Sigmoid colon (tissue), 4 donors: ENCODE measurements around the gene GLOD5.

Experiments used
- CTCF ChIP-seq, 4 experiments: fragments of 450-650 bp in 3 of 4; fragments of 200-600 bp in 1 of 4; IDR thresholded peaks; one replicate each; pipeline ENCODE4 v1.5.1; 2016 to 2019; ENCODE audit warnings: antibody characterized with exemption in 4 of 4, mild to moderate bottlenecking in 3 of 4, moderate library complexity in 2 of 4
- EP300 ChIP-seq, 4 donors: sonication (generic); formaldehyde crosslinking; IDR thresholded peaks; one replicate each; pipeline ENCODE4 v1.6.1; 2017; ENCODE audit warnings: antibody characterized with exemption in 4 of 4
- POLR2A ChIP-seq, 2 donors: fragments of 450-650 bp; IDR thresholded peaks; one replicate each; pipeline ENCODE4 v1.6.1; 2016; ENCODE audit warnings: antibody characterized with exemption in 2 of 2, mild to moderate bottlenecking in 2 of 2, moderate library complexity in 2 of 2
- POLR2AphosphoS5 ChIP-seq, 4 donors: sonication (generic); formaldehyde crosslinking; IDR thresholded peaks; one replicate each; pipeline ENCODE4 v1.6.1; 2017; ENCODE audit warnings: antibody characterized with exemption in 4 of 4

- TF ChIP-seq CTCF (IDR thresholded peaks at IDR 0.05): no peak
- TF ChIP-seq EP300 (IDR thresholded peaks at IDR 0.05): no peak
- TF ChIP-seq POLR2A (IDR thresholded peaks at IDR 0.05): no peak
- TF ChIP-seq POLR2AphosphoS5 (IDR thresholded peaks at IDR 0.05): no peak
Observed at GRCh38 chrX:48769230-48769629, 7.7 kb downstream of the GLOD5 start.
